ENCODE measurements around the gene FRMPD2. TPM values are rescaled to one million over a fixed set of nuclear protein-coding genes. Genes with fewer than 3 reads are reported as not detected.
"Not testable (repeated sequence)": the region's sequence is repeated elsewhere in the genome, so short reads cannot be mapped to it uniquely, and the experiment has no call there.

FRMPD2 gene
- total and polyA plus RNA-seq, 2 of the 4 experiments (the other 2 are of a cell fraction) = 0.18 TPM; not detected in 1

DNA sequence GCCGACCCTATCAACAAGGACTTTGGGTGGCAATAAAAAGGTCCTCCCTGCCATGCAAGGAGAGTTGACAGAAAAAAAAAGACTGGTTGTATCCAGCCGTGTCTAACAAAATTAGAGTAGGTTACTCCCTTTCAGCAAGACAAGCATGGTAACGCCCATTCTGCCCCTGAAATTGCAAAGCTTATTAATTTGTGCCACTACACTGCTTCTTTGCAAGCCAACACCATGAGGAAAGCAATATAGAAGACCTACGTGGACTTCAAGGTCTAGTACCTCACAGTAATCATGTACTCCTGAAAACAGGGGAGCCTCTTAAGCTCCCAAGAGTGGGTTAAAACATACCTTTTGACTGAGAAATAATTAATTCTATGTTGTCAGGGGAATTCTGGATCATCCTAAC lies 90.3 kb downstream of the FRMPD2 start:
- Histone ChIP-seq H3K4me1 (ENCODE audit: control insufficient read depth, insufficient read depth, low read length) (no peaks in the 10 kb centered on the region), H2AFZ (replicated peaks; ENCODE audit: low read length, poor library complexity) (no peak overlapping the region), H4K8ac (ENCODE audit: low read depth in 2 of 2, low read length in 2 of 2) (no peak overlapping the region), H3K18ac (ENCODE audit: low read depth, low read length) (no peak overlapping the region), H2AK5ac (ENCODE audit: low read depth, low read length) (no peak overlapping the region), H3K4me3 (ENCODE audit: insufficient read depth, low read depth, low read length) (no peak overlapping the region), H4K5ac (ENCODE audit: low read depth, low read length) (no peak overlapping the region), H2BK15ac (ENCODE audit: low read depth, low read length) (no peak overlapping the region), H3K4ac (ENCODE audit: low read depth, low read length) (no peak overlapping the region), H3K56ac (ENCODE audit: extremely low read depth, insufficient read depth, low read length) (no peak overlapping the region), H3K4me2 (ENCODE audit: low read depth, low read length) (no peak overlapping the region), H3K27ac (ENCODE audit: insufficient read depth, low read length) (no peak overlapping the region), H3K23ac (ENCODE audit: low read depth, low read length) (no peak overlapping the region), H2BK5ac (ENCODE audit: low read depth, low read length, poor library complexity, severe bottlenecking) (no peak overlapping the region), H3K27me3 (ENCODE audit: control insufficient read depth, insufficient read depth, low read length) (peaks cover 23% of the 10 kb centered on the region), H4K91ac (ENCODE audit: insufficient read depth, low read depth, low read length) (no peak overlapping the region), H3K14ac (replicated peaks; ENCODE audit: low read depth, low read length) (no peak overlapping the region), H4K20me1 (ENCODE audit: insufficient read depth, low read length) (no peaks in the 10 kb centered on the region), H3K36me3 (ENCODE audit: control insufficient read depth, insufficient read depth, low read length) (no peaks in the 10 kb centered on the region), H3K9me3 (ENCODE audit: control insufficient read depth, insufficient read depth, low read length) (no peaks in the 10 kb centered on the region), H2BK120ac (ENCODE audit: low read depth, low read length) (no peak overlapping the region), H3K9ac (ENCODE audit: low read depth, low read length) (no peak overlapping the region), H3K79me1 (ENCODE audit: low read depth in 1 of 2, low read length in 2 of 2) (no peaks in the 10 kb centered on the region), H2BK20ac (ENCODE audit: low read depth, low read length) (no peak overlapping the region), H2AK9ac (replicated peaks; ENCODE audit: low read depth, low read length, poor library complexity) (no peak overlapping the region), H3K9me1 (ENCODE audit: insufficient read depth, low read length) (no peaks in the 10 kb centered on the region)
- DNase-seq = no peak
- no CpG with 5 or more reads among the region's 4 CpGs for WGBS, 2 experiments (ENCODE audit: extremely low coverage in 2 of 2, insufficient read length in 1 of 2)
- BruUV-seq (replicated peaks) = no TSS peak
- in situ Hi-C loops (cut with MboI; ENCODE audit: low sequenced_read_pairs) (no loop called here), intact Hi-C loops (cut with micrococcal nuclease) (no loop called here), dilution Hi-C loops (cut with HindIII; ENCODE audit: low sequenced_read_pairs, unreplicated experiment) (no loop called here)
- no peak for ATAC-seq (ENCODE audit: low read depth)
- TF ChIP-seq FOS (IDR thresholded peaks at IDR 0.05; ENCODE audit: low read depth, low read length) (no peak), BHLHE40 (IDR thresholded peaks at IDR 0.05; ENCODE audit: low read depth, low read length) (no peak), RFX5 (IDR thresholded peaks at IDR 0.05; ENCODE audit: low read depth, low read length) (no peak)
- POLR2A ChIA-PET (ENCODE audit: unreplicated experiment) = no interaction called here
- CTCF ChIA-PET = no interaction called here

DNA sequence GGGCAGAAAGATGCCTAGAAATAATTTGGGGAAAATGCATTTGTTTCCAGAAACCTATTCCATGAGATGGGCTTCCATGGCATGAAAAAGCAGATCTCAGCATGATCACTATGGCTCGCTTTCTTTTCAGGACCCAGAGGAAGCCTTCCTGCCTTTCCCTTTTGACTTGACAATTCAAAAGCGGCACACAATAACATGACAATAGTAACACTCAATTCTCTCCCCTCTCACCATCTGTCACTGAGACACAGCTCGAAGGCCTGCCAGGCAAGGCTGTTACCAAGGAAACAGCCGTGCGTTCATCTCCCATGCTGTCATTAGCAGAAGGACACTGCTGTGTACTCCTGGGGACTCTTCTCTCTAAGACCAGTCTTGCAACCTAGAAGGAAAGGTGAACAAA lies 101.8 kb downstream of the FRMPD2 start:
- H2AK5ac ChIP-seq (ENCODE audit: low read depth, low read length); intact Hi-C loops (cut with micrococcal nuclease); H3K27ac ChIP-seq (ENCODE audit: insufficient read depth, low read length); CTCF ChIA-PET; H2AFZ ChIP-seq (replicated peaks; ENCODE audit: low read length, poor library complexity); H3K9me1 ChIP-seq (ENCODE audit: insufficient read depth, low read length); H4K8ac ChIP-seq (ENCODE audit: low read depth in 2 of 2, low read length in 2 of 2); H2BK120ac ChIP-seq (ENCODE audit: low read depth, low read length); BruUV-seq (replicated peaks); H3K23ac ChIP-seq (ENCODE audit: low read depth, low read length); dilution Hi-C loops (cut with HindIII; ENCODE audit: low sequenced_read_pairs, unreplicated experiment); H3K56ac ChIP-seq (ENCODE audit: extremely low read depth, insufficient read depth, low read length); DNase-seq; H3K36me3 ChIP-seq (ENCODE audit: control insufficient read depth, insufficient read depth, low read length); H3K4me1 ChIP-seq (ENCODE audit: control insufficient read depth, insufficient read depth, low read length); H4K91ac ChIP-seq (ENCODE audit: insufficient read depth, low read depth, low read length); H2BK20ac ChIP-seq (ENCODE audit: low read depth, low read length); H3K18ac ChIP-seq (ENCODE audit: low read depth, low read length); H3K4ac ChIP-seq (ENCODE audit: low read depth, low read length); H2BK5ac ChIP-seq (ENCODE audit: low read depth, low read length, poor library complexity, severe bottlenecking); H3K27me3 ChIP-seq (ENCODE audit: control insufficient read depth, insufficient read depth, low read length); H3K9ac ChIP-seq (ENCODE audit: low read depth, low read length); POLR2A ChIA-PET (ENCODE audit: unreplicated experiment); H2AK9ac ChIP-seq (replicated peaks; ENCODE audit: low read depth, low read length, poor library complexity); H4K5ac ChIP-seq (ENCODE audit: low read depth, low read length); H3K14ac ChIP-seq (replicated peaks; ENCODE audit: low read depth, low read length); H4K20me1 ChIP-seq (ENCODE audit: insufficient read depth, low read length); H2BK15ac ChIP-seq (ENCODE audit: low read depth, low read length); in situ Hi-C loops (cut with MboI; ENCODE audit: low sequenced_read_pairs); H3K9me3 ChIP-seq (ENCODE audit: control insufficient read depth, insufficient read depth, low read length); H3K79me1 ChIP-seq (ENCODE audit: low read depth in 1 of 2, low read length in 2 of 2); ATAC-seq (ENCODE audit: low read depth); H3K4me3 ChIP-seq (ENCODE audit: insufficient read depth, low read depth, low read length); H3K4me2 ChIP-seq (ENCODE audit: low read depth, low read length): not testable (repeated sequence)
- WGBS, 2 experiments (ENCODE audit: extremely low coverage in 2 of 2, insufficient read length in 1 of 2) = no CpG with 5 or more reads among the region's 5 CpGs
